ENCODE measurements around the gene APEH. TPM values are rescaled to one million over a fixed set of nuclear protein-coding genes. Genes with fewer than 3 reads are reported as not detected.

The APEH gene
- total and polyA plus RNA-seq, 10 of the 15 experiments (the other 5 are each of a cell fraction or from before 2014, with no cell fraction given) = 74.4 to 214 (median 131) TPM

- TF ChIP-seq SIN3A (IDR thresholded peaks at IDR 0.05; ENCODE audit: low read depth, low read length) = no peak
- TF ChIP-seq POLR2A (IDR thresholded peaks at IDR 0.05; ENCODE audit: low read depth, low read length) = peak; percentile 14
- peak; percentile 15; the same call in 1 of the 2 replicates for TF ChIP-seq POLR2AphosphoS5 (IDR thresholded peaks at IDR 0.05; ENCODE audit: low read length)
- TF ChIP-seq YY1 (IDR thresholded peaks at IDR 0.05; ENCODE audit: low read depth, low read length) = no peak
- 76% methylated on average over 14 of the region's 14 CpGs for WGBS (ENCODE audit: insufficient coverage, insufficient replicate concordance, low lambda C conversion rate, missing lambda C conversion rate)
Observed at GRCh38 chr3:49717211-49717958, 43.2 kb downstream of the APEH start.

More at GRCh38 chr3:49717211-49717958, 43.2 kb downstream of the APEH start:
- FAIRE-seq (no peak), ATAC-seq (no peak), DNase-seq (ENCODE audit: low read depth, low spot score) (no peak)
- no peaks in the 10 kb centered on the region for H3K27me3 ChIP-seq (replicated peaks in 1 of 2; ENCODE audit: control insufficient read depth in 2 of 2, insufficient read depth in 2 of 2, low read length in 1 of 2)
- ChIA-PET CTCF (interaction anchor here (1.6 kb wide), 1 partner anchor 178 kb away, joined by 3 read pairs; no protein-coding TSS in a partner anchor), RAD21 (ENCODE audit: unreplicated experiment) (no interaction called here), SMC1A (ENCODE audit: uncharacterized antibody, unreplicated experiment) (no interaction called here), POLR2A (interaction anchor here (0.5 kb wide), 1 partner anchor 590 kb away, joined by 5 read pairs; no protein-coding TSS in a partner anchor)
- intact Hi-C loops (cut with micrococcal nuclease; ENCODE audit: unreplicated experiment) = no loop called here
- no peak overlapping the region for H3K4me3 ChIP-seq
- H4K20me1 ChIP-seq (ENCODE audit: control insufficient read depth, insufficient read depth) = no peaks in the 10 kb centered on the region
- BruUV-seq (replicated peaks) = no TSS peak
- no peak overlapping the region for H3K27ac ChIP-seq (ENCODE audit: control insufficient read depth, insufficient read depth)
- no peak overlapping the region for H3K9ac ChIP-seq (ENCODE audit: control insufficient read depth, insufficient read depth, low read length)
- peaks cover 4% of the 10 kb centered on the region; the same call in 1 of the 2 replicates for H3K79me2 ChIP-seq (ENCODE audit: control insufficient read depth, insufficient read depth, low read length)
- H2AFZ ChIP-seq (ENCODE audit: control insufficient read depth, low read depth, low read length) = no peak overlapping the region
- in situ Hi-C loops (cut with MboI) = no loop called here
- H3K4me2 ChIP-seq (ENCODE audit: control insufficient read depth, insufficient read depth) = no peak overlapping the region
- peaks cover 7% of the 10 kb centered on the region for H3K4me1 ChIP-seq (ENCODE audit: control insufficient read depth, insufficient read depth, low read length)
- H3K36me3 ChIP-seq (ENCODE audit: control insufficient read depth in 2 of 2, insufficient read depth in 2 of 2, low read length in 1 of 2) = peaks cover 3 to 9% of the 10 kb centered on the region in 2 experiments; a peak in 3 of 4 replicates
- no peaks in the 10 kb centered on the region; the same call in 2 of the 3 replicates for H3K9me3 ChIP-seq (replicated peaks; ENCODE audit: control insufficient read depth, insufficient read depth, low read length)

All from GM12878 (cell line).